SK-N-SH (cell line): Measurements from ENCODE around the gene MAB21L1. TPM values are rescaled to one million over a fixed set of nuclear protein-coding genes. Genes with fewer than 3 reads are reported as not detected.

Experiments
- CTCF ChIA-PET: fragments of 300-600, 350-600 bp; formaldehyde crosslinking; extraction: SDS; loops from one replicate; lab custom pipeline; 2021; lab: Yijun Ruan, JAX
- POLR2A ChIA-PET: fragments of 350-600 bp; sonication (Branson Sonifier 250); formaldehyde crosslinking; extraction: SDS; loops from one replicate; lab custom pipeline; 2020; ENCODE audit warnings: antibody characterized with exemption, inconsistent platforms; lab: Yijun Ruan, JAX
- DNase-seq: peaks from one replicate; pipeline ENCODE4 v3.0.0; 2012
- H2AFZ ChIP-seq: fragments of 200-600 bp; sonication (generic); 2 replicates; pipeline ENCODE4 v1.8.1; 2016; ENCODE audit warnings: antibody characterized with exemption, mild to moderate bottlenecking, low read depth
- H3F3A ChIP-seq: fragments of 200-600 bp; sonication (generic); replicated peaks from 2 replicates; pipeline ENCODE3; 2016; ENCODE audit warnings: antibody characterized with exemption, mild to moderate bottlenecking; ENCODE audit not compliant: insufficient read depth
- H3K27ac ChIP-seq, 2 experiments: fragments of 200-500 bp in 1 of 2; fragments of 200-600 bp in 1 of 2; sonication (Bioruptor generic) in 1 of 2; sonication (generic), shearing (Covaris generic) in 1 of 2; 2 replicates each; pipeline versions ENCODE4 v1.5.1 to v1.6.1; 2014 to 2016; ENCODE audit warnings: low read depth in 2 of 2, inconsistent platforms in 1 of 2, low read length in 1 of 2, mild to moderate bottlenecking in 1 of 2, mixed read lengths in 1 of 2
- H3K27me3 ChIP-seq: fragments of 200-600 bp; sonication (generic), shearing (Covaris generic); 2 replicates; pipeline ENCODE4 v1.6.1; 2016; ENCODE audit warnings: mixed run types; ENCODE audit not compliant: insufficient read depth
- H3K36me3 ChIP-seq, 2 experiments: fragments of 200-500 bp in 1 of 2; fragments of 200-600 bp in 1 of 2; sonication (Bioruptor generic) in 1 of 2; sonication (generic) in 1 of 2; replicated peaks in 1 of 2; 2 replicates each; pipeline versions ENCODE3 to v1.5.1; 2014 to 2016; ENCODE audit warnings: low read length in 1 of 2, mild to moderate bottlenecking in 1 of 2; ENCODE audit not compliant: insufficient read depth in 2 of 2, control insufficient read depth in 1 of 2
- H3K4me1 ChIP-seq, 2 experiments: fragments of 200-500 bp in 1 of 2; fragments of 200-600 bp in 1 of 2; sonication (Bioruptor generic) in 1 of 2; sonication (generic), shearing (Covaris generic) in 1 of 2; 2 replicates each; pipeline versions ENCODE4 v1.5.1 to v1.6.1; 2014 to 2016; ENCODE audit warnings: low read depth in 1 of 2, low read length in 1 of 2, mixed run types in 1 of 2; ENCODE audit not compliant: insufficient read depth in 2 of 2, control insufficient read depth in 1 of 2
- H3K4me2 ChIP-seq: fragments of 200-600 bp; sonication (generic), shearing (Covaris generic); 2 replicates; pipeline ENCODE4 v1.6.1; 2017; ENCODE audit warnings: mixed run types
- H3K4me3 ChIP-seq, 2 experiments: fragments of 200-500 bp in 1 of 2; fragments of 200-600 bp in 1 of 2; sonication (Bioruptor generic) in 1 of 2; sonication (generic), shearing (Covaris generic) in 1 of 2; 2 replicates each; pipeline versions ENCODE4 v1.5.1 to v1.8.1; 2014 to 2016; ENCODE audit warnings: low read depth in 2 of 2, inconsistent platforms in 1 of 2, low read length in 1 of 2, mild to moderate bottlenecking in 1 of 2, mixed read lengths in 1 of 2, moderate library complexity in 1 of 2
- H3K79me2 ChIP-seq: fragments of 200-600 bp; sonication (generic); 2 replicates; pipeline ENCODE4 v1.8.1; 2017; ENCODE audit warnings: mild to moderate bottlenecking; ENCODE audit not compliant: insufficient read depth
- H3K9ac ChIP-seq: fragments of 200-600 bp; sonication (generic); 2 replicates; pipeline ENCODE4 v1.6.1; 2017; ENCODE audit warnings: mixed run types
- H3K9me2 ChIP-seq: fragments of 200-600 bp; sonication (generic); 2 replicates; pipeline ENCODE4 v1.6.1; 2017; ENCODE audit warnings: mixed run types
- H3K9me3 ChIP-seq: fragments of 200-600 bp; sonication (generic); 2 replicates; pipeline ENCODE4 v1.6.1; 2017; ENCODE audit warnings: mixed run types, mild to moderate bottlenecking, moderate library complexity
- H4K20me1 ChIP-seq: fragments of 200-600 bp; sonication (generic); 2 replicates; pipeline ENCODE4 v1.6.1; 2017; ENCODE audit warnings: mild to moderate bottlenecking, mixed run types; ENCODE audit not compliant: insufficient read depth
- CHD2 ChIP-seq: fragments of 150-350 bp; IDR thresholded peaks from 2 replicates; pipeline ENCODE4 v1.6.1; 2018; ENCODE audit warnings: low read length; ENCODE audit not compliant: partially characterized antibody
- ELF1 ChIP-seq: IDR thresholded peaks from 2 replicates; pipeline ENCODE4 v1.4.0; 2012
- EP300 ChIP-seq, 2 experiments: IDR thresholded peaks; 2 replicates each; pipeline versions ENCODE4 v1.4.0 to v1.6.1; 2012; ENCODE audit warnings: borderline replicate concordance in 1 of 2, low read depth in 1 of 2, low read length in 1 of 2
- EZH2phosphoT487 ChIP-seq: fragments of 200-600 bp; sonication (generic); IDR thresholded peaks from 2 replicates; pipeline ENCODE4 v1.6.1; 2017; ENCODE audit warnings: low read depth, mixed run types, mild to moderate bottlenecking, antibody characterized with exemption, moderate library complexity, borderline replicate concordance
- GATA2 ChIP-seq: sonication (generic); formaldehyde crosslinking; IDR thresholded peaks from 2 replicates; pipeline ENCODE4 v1.5.0; 2020; ENCODE audit warnings: mild to moderate bottlenecking, missing genetic modification reagents
- IRF3 ChIP-seq: fragments of 150-350 bp; IDR thresholded peaks from 2 replicates; pipeline ENCODE4 v1.6.1; 2016; ENCODE audit warnings: mild to moderate bottlenecking, low read depth, low read length
- JUND ChIP-seq: IDR thresholded peaks from 2 replicates; pipeline ENCODE4 v1.4.0; 2012
- MAX ChIP-seq: IDR thresholded peaks from 2 replicates; pipeline ENCODE4 v1.4.0; 2012; ENCODE audit warnings: low read depth
- POLR2AphosphoS5 ChIP-seq: IDR thresholded peaks from 2 replicates; pipeline ENCODE4 v1.6.1; 2012; ENCODE audit warnings: low read depth, low read length
- RFX5 ChIP-seq: IDR thresholded peaks from 2 replicates; pipeline ENCODE4 v1.6.1; 2012; ENCODE audit warnings: mild to moderate bottlenecking, improper control_type of control experiment, low read length
- RXRA ChIP-seq: IDR thresholded peaks from 2 replicates; pipeline ENCODE4 v1.4.0; 2012; ENCODE audit warnings: low read depth, mild to moderate bottlenecking, borderline replicate concordance
- YY1 ChIP-seq: IDR thresholded peaks from 2 replicates; pipeline ENCODE4 v1.4.0; 2012; ENCODE audit warnings: low read depth, mild to moderate bottlenecking
- WGBS: methylation state at CpG from one replicate; pipeline ENCODE4 v1.1.6; 2017; ENCODE audit warnings: low lambda C conversion rate; 5-methylcytosine and 5-hydroxymethylcytosine counted together
- polyA plus RNA-seq, 3 experiments: library from polyadenylated mRNA; depleted of rRNA; stranded (reverse); fragments of >200 nt; gene quantifications; 2 replicates each; pipeline ENCODE4 v1.2.3, GENCODE V29; 2012
- TF ChIP-seq, protein P1 (sequence below): IDR thresholded peaks from 2 replicates; pipeline ENCODE4; 2012

Gene MAB21L1
- polyA plus RNA-seq, 1 of the 3 experiments (the other 2 are of a cell fraction), result 42.3 TPM

DNA sequence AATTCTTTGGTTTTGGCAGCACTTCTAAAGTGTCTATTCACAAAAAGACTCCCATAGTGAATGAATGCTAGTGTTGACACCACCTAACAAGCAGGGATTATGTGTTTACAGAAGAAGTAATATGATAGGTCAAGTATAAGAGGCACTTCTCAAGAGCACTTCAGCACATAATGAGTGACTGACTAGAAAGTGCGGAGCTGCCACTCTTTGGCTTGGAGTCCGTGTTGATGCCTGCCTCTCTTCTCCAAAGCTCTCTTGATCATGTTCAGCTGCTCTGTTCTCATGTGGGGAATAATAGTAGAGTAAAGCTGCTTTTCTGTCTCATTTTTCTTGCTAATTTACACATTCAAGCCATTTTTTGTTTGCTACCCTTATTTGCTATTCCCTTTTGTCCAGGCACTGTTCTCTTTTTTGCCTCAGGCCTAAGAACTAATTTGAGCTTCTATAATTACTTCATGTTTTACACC lies 22.7 kb upstream of the MAB21L1 start:
- ChIA-PET CTCF (interaction anchor here (0.6 to 1.0 kb wide), 5 partner anchors 10 to 454 kb away, joined by 3 to 6 read pairs (median 3); no protein-coding TSS in a partner anchor), POLR2A (interaction anchor here (0.8 to 1.2 kb wide), 3 partner anchors 21 to 32 kb away, joined by 3 to 6 read pairs (median 4); partner anchors contain the start of gene MAB21L1)
- Histone ChIP-seq H3K27ac (peak overlapping the region in 1 of 2 experiments; percentile 71; a peak in 2 of 4 replicates), H3K4me2 (no peak overlapping the region), H3K27me3 (no peaks in the 10 kb centered on the region), H4K20me1 (no peaks in the 10 kb centered on the region), H2AFZ (no peak overlapping the region), H3K4me1 (peaks cover 9 to 33% of the 10 kb centered on the region in 2 experiments; a peak in 3 of 4 replicates), H3K9me3 (no peaks in the 10 kb centered on the region), H3K79me2 (peaks cover 3% of the 10 kb centered on the region), H3K9ac (no peak overlapping the region), H3F3A (no peaks in the 10 kb centered on the region), H3K9me2 (no peaks in the 10 kb centered on the region), H3K4me3 (no peak overlapping the region), H3K36me3 (no peaks in the 10 kb centered on the region)
- TF ChIP-seq RXRA, result no peak
- no peak for TF ChIP-seq IRF3
- TF ChIP-seq YY1, result no peak
- TF ChIP-seq ELF1, result no peak
- no peak for TF ChIP-seq RFX5
- no peak for TF ChIP-seq POLR2AphosphoS5
- 92% methylated on average over 2 of the region's 2 CpGs for WGBS
- no peak for DNase-seq

DNA sequence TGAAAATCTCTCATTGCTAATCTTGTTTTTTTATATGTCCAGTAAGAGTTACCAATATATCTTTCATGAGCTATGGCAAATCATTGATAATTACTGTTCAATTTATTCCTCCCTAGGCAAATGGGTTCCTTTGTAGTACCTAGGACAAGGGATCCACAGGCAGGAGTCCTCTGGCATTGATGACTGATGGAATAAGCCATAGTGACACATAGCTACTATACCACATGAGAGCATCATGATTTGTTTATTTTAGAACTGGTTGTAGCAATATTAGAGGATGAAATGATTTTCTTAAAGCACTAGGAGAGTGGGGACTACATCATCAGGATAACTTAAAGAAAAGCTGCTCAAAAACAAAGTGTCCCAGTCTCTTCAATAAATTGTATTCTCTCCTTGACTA lies 21.7 kb upstream of the MAB21L1 start:
- H3K9me3 ChIP-seq, result no peaks in the 10 kb centered on the region
- no peak for DNase-seq
- no peaks in the 10 kb centered on the region for H3K36me3 ChIP-seq
- H3K27ac ChIP-seq, result no peak overlapping the region
- CTCF ChIA-PET, result interaction anchor here (0.6 to 0.9 kb wide), 3 partner anchors 11 to 22 kb away, joined by 4 read pairs; partner anchors contain the start of gene MAB21L1
- TF ChIP-seq MAX (no peak), POLR2AphosphoS5 (no peak), CHD2 (no peak), GATA2 (CRISPR knock-in tag) (no peak), EP300 (IDR thresholded peaks at IDR 0.05; ENCODE audit: borderline replicate concordance in 1 of 2, low read depth in 1 of 2, low read length in 1 of 2) (no peak), EZH2phosphoT487 (no peak), JUND (no peak)
- TF ChIP-seq, protein P1, sequence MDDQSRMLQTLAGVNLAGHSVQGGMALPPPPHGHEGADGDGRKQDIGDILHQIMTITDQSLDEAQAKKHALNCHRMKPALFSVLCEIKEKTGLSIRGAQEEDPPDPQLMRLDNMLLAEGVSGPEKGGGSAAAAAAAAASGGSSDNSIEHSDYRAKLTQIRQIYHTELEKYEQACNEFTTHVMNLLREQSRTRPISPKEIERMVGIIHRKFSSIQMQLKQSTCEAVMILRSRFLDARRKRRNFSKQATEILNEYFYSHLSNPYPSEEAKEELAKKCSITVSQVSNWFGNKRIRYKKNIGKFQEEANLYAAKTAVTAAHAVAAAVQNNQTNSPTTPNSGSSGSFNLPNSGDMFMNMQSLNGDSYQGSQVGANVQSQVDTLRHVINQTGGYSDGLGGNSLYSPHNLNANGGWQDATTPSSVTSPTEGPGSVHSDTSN, result no peak
- H2AFZ ChIP-seq, result no peak overlapping the region
- H3K4me2 ChIP-seq, result no peak overlapping the region
- H3F3A ChIP-seq, result no peaks in the 10 kb centered on the region
- POLR2A ChIA-PET, result no interaction called here
- peaks cover 3% of the 10 kb centered on the region for H3K79me2 ChIP-seq
- H3K4me3 ChIP-seq, result no peak overlapping the region
- H3K9ac ChIP-seq, result no peak overlapping the region
- no peaks in the 10 kb centered on the region for H4K20me1 ChIP-seq
- H3K4me1 ChIP-seq, result peaks cover 9 to 33% of the 10 kb centered on the region in 2 experiments; a peak in 3 of 4 replicates
- H3K27me3 ChIP-seq, result no peaks in the 10 kb centered on the region
- no peaks in the 10 kb centered on the region for H3K9me2 ChIP-seq
